Measurements from ENCODE around the gene FASTKD2.

Gene FASTKD2

GRCh38 chr2:206836722-206837121, 71.3 kb downstream of the FASTKD2 start:
- no peak for DNase-seq (ENCODE audit: low read depth, low spot score)

GRCh38 chr2:206837775-206838174, 72.4 kb downstream of the FASTKD2 start:
- no peak for DNase-seq (ENCODE audit: low read depth, low spot score)

- no peak for DNase-seq (ENCODE audit: low read depth, low spot score)
Observed at GRCh38 chr2:206838690-206839089, 73.3 kb downstream of the FASTKD2 start.

- DNase-seq (ENCODE audit: low read depth, low spot score): no peak
Observed at GRCh38 chr2:206840999-206841398, 75.6 kb downstream of the FASTKD2 start.

Measured in iPS DF 19.7 (cell line).